Fibroblast of lung (primary cell): Measurements from ENCODE around the gene RHBDD3.

Experiments used
- CTCF ChIP-seq, 2 donors: IDR thresholded peaks in 1 of 2; conservative IDR thresholded peaks in 1 of 2; 1 replicate in 1 of 2; 2 replicates in 1 of 2; pipeline ENCODE4 v1.5.1; 2011 to 2012; ENCODE audit warnings: low read length in 2 of 2, control low read depth in 1 of 2, inconsistent platforms in 1 of 2, low read depth in 1 of 2, mild to moderate bottlenecking in 1 of 2
- EZH2 ChIP-seq: IDR thresholded peaks from 2 replicates; pipeline ENCODE4 v1.5.1; 2012; ENCODE audit warnings: low read length, control low read depth, mild to moderate bottlenecking; ENCODE audit errors: missing control alignments

GRCh38 chr22:29300467-29300806, 32.7 kb upstream of the RHBDD3 start:
- TF ChIP-seq EZH2 (no peak), CTCF (conservative IDR thresholded peaks at IDR 0.05 in 1 of 2, IDR thresholded peaks at IDR 0.05 in 1 of 2; ENCODE audit: low read depth in 1 of 2, low read length in 2 of 2) (no peak)
